ENCODE data around the gene STRIT1.

Gene STRIT1

GRCh38 chr3:155325263-155325835 is 31.9 kb upstream of the STRIT1 start:
- DNase-seq (ENCODE audit: extremely low read depth, low read depth) = no peak
- peak; percentile 4; the same call in 1 of the 2 replicates for TF ChIP-seq CTCF (IDR thresholded peaks at IDR 0.05; ENCODE audit: low read depth, low read length)

DNA sequence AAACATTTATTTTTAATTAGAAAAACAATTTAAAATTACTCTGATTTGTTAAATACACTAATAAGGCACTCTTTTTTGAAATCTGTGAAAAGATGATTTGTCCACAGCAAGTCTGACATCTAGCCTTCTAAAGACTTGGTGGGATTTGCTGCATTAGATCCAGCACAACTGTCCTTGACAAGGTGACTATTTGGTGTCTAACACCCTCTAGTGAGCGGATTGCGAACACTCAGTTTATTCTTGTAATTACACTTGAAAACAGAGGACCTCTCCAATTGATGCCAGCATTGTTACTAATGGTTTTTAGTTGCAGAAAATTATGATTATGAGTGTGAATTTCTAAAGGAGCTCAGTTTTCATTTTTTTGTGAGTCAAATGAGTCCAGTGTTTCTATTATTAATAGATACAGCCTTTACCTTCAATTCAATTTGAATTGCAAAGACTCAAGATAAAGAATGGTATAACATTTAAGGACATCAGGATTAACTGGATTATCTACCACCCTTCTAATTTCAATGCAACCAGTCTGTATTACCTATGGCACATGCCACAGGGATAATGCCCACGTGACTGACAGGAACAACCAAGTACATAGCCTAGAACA is 29.7 kb upstream of the STRIT1 start:
- peak; percentile 73 for TF ChIP-seq CTCF (IDR thresholded peaks at IDR 0.05; ENCODE audit: low read depth, low read length)
- peak; percentile 69 for DNase-seq (ENCODE audit: extremely low read depth, low read depth)

- no peak for DNase-seq (ENCODE audit: extremely low read depth, low read depth)
- TF ChIP-seq CTCF (IDR thresholded peaks at IDR 0.05; ENCODE audit: low read depth, low read length) = no peak
These were observed 27.9 kb upstream of the STRIT1 start for GRCh38 chr3:155321418-155321817.

GRCh38 chr3:155320934-155321333 is 27.5 kb upstream of the STRIT1 start:
- TF ChIP-seq CTCF (IDR thresholded peaks at IDR 0.05; ENCODE audit: low read depth, low read length) = no peak
- no peak for DNase-seq (ENCODE audit: extremely low read depth, low read depth)

DNA sequence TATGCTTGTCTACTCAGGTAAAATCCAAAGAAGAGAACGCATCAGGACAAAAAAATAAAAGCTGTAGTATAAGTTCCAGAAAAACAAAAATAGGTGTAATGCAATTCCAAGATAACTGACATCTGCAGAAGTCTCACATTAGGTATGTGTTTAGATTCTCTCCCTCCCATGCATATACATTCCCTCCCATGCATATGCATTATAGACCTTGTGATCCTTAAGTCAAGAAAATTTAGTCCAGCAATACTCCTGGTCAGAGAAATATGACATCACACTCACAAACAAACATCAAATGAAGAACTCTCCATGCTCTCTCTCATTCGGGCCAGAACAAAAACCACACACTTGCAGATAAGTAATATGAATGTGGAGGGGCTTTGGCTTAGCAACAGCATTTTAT is 25.3 kb upstream of the STRIT1 start:
- TF ChIP-seq CTCF (IDR thresholded peaks at IDR 0.05; ENCODE audit: low read depth, low read length) = no peak

DNA sequence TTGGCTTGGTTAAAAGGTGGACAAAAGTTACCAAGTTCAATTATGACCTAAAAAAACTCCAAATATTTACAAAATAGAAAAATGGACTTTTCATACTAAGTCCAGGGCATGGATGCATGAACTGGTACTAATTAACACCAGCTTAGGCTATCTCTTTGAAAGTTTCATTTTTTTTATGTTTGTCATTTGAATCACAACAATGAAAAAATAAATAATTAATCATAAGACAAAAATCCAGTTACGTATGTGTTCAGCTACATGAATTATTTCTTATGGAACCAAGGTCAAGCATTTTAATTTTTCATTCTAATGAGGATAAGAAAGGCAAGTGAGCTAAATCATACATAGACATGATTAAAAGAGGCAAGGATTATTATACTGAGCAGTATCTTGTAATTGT is 23.7 kb upstream of the STRIT1 start:
- TF ChIP-seq CTCF (IDR thresholded peaks at IDR 0.05; ENCODE audit: low read depth, low read length) = no peak
- no peak for DNase-seq (ENCODE audit: extremely low read depth, low read depth)

More for the DNA sequence above, 25.3 kb upstream of the STRIT1 start:
- DNase-seq (ENCODE audit: extremely low read depth, low read depth) = no peak

DNA sequence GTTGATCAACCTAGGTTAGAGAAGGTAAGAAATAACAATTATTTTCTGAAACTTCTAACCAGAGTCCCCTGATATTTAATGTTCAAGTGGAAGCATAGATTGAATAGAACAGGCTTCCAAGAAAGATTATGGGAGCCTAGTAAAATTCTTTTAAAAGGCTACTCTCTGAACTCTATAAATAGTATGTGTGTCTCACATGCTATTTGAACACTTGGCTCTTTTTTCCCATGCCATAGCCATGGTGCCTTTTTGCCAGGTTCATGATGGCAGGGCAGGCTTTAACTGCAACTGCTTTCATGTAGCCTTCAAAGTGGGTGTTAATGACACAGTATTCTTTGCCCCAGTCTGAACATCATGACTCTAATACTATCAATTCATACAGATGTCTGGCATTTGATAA is 22.9 kb upstream of the STRIT1 start:
- TF ChIP-seq CTCF (IDR thresholded peaks at IDR 0.05; ENCODE audit: low read depth, low read length) = no peak
- DNase-seq (ENCODE audit: extremely low read depth, low read depth) = no peak

All from AG09319 (cell line).